Central memory CD8-positive, alpha-beta T cell (primary cell): Measurements from ENCODE around the gene KIF5C.

ENCODE experiments used
- ATAC-seq: fragments of 150-1000 bp; cut with Tn5 transposase; replicated peaks from 2 replicates; pipeline ENCODE4 v1.10.0; 2022; ENCODE audit warnings: mild to moderate bottlenecking, moderate FRiP score, moderate number of reproducible peaks; ENCODE audit not compliant: poor library complexity, severe bottlenecking; ENCODE audit errors: extremely low read depth
- DNase-seq, 2 donors: peaks; one replicate each; pipeline ENCODE4 v3.0.0; 2021; ENCODE audit warnings: low spot score in 2 of 2
- H3K27ac Mint-ChIP-seq: one replicate; pipeline ENCODE4 v1.8.0; 2022; ENCODE audit warnings: low read depth, mild to moderate bottlenecking, moderate library complexity, mixed read lengths
- H3K27me3 Mint-ChIP-seq: one replicate; pipeline ENCODE4 v1.8.0; 2022; ENCODE audit warnings: mixed read lengths
- H3K36me3 Mint-ChIP-seq: one replicate; pipeline ENCODE4 v1.8.0; 2022; ENCODE audit warnings: mild to moderate bottlenecking, moderate library complexity, mixed read lengths; ENCODE audit not compliant: insufficient read depth
- H3K4me1 Mint-ChIP-seq: one replicate; pipeline ENCODE4 v1.8.0; 2022; ENCODE audit warnings: mixed read lengths
- H3K4me3 Mint-ChIP-seq: one replicate; pipeline ENCODE4 v1.8.0; 2022; ENCODE audit warnings: mild to moderate bottlenecking, moderate library complexity, mixed read lengths
- H3K9me3 Mint-ChIP-seq: one replicate; pipeline ENCODE4 v1.8.0; 2022; ENCODE audit warnings: mixed read lengths

The KIF5C gene

DNA sequence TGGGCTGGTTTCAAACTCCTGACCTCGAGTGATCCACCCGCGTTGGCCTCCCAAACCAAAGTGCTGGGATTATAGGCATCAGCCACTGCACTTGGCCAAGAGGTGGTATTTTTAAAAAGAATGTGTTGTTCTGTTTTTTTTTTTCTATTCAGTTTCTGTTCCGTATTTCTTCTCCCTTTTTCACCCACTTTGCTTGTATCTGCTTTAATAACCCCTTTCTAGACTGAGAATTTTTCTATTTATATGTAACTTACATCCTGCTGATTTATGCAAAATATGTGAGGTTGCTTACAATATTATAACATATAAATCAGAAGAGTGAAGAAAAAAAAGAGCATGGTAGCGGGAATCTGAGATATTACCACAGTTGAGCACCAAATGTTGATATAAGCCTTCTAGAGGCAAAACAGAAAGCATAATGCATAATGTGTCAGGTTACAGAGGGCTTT is 146.3 kb downstream of the KIF5C start:
- Mint-ChIP-seq H3K9me3 (no peaks in the 10 kb centered on the region), H3K4me1 (peaks cover 9% of the 10 kb centered on the region), H3K27ac (no peak overlapping the region), H3K27me3 (peaks cover 11% of the 10 kb centered on the region), H3K36me3 (no peaks in the 10 kb centered on the region), H3K4me3 (no peak overlapping the region)
- DNase-seq (no peak), ATAC-seq (no peak)

DNA sequence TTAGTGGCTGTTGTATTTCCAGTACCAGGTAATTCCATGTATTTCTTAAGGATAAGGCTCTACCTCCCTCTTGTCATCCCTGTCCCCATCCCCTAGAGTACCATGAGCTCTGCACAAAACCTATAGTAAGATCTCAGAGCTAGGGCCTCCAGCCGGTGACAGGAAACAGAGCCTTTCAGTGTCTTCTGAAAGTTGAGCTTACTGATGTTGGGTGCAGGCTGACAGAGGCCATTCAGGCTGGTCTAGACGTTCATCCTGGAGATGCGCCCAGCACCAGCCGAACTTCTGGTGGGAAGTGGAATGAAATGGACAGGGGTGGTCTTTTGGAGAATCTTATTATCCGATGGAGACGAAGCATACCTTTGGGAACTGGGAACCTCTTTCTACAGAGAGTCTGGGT is 146.7 kb downstream of the KIF5C start:
- Mint-ChIP-seq H3K27ac (no peak overlapping the region), H3K4me3 (no peak overlapping the region), H3K9me3 (no peaks in the 10 kb centered on the region), H3K27me3 (peaks cover 16% of the 10 kb centered on the region), H3K36me3 (no peaks in the 10 kb centered on the region), H3K4me1 (peaks cover 8% of the 10 kb centered on the region)
- no peak for DNase-seq
- ATAC-seq: no peak

DNA sequence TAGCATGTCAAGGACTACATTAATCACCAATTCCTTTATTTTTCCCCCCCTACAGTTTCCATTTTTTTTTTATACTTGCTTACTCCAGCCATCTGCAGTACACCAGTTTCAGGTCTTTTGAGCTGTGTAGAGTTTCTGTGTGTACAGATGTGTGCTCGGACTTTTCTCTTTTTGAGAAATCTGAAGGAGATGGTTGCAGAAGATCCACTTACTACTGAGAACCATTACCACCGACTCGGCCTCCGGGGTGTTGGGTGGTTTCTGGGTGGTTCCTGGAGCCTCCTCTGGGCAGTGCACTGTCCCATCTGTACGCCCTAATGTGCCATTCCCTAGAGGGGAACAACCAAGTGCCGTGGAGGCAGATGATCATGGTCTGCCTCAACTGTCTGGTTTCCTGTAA is 148.1 kb downstream of the KIF5C start:
- ATAC-seq: no peak
- H3K9me3 Mint-ChIP-seq: no peaks in the 10 kb centered on the region
- peaks cover 17% of the 10 kb centered on the region for H3K27me3 Mint-ChIP-seq
- H3K36me3 Mint-ChIP-seq: no peaks in the 10 kb centered on the region
- H3K4me1 Mint-ChIP-seq: no peaks in the 10 kb centered on the region
- no peak overlapping the region for H3K27ac Mint-ChIP-seq
- DNase-seq: no peak
- no peak overlapping the region for H3K4me3 Mint-ChIP-seq

DNA sequence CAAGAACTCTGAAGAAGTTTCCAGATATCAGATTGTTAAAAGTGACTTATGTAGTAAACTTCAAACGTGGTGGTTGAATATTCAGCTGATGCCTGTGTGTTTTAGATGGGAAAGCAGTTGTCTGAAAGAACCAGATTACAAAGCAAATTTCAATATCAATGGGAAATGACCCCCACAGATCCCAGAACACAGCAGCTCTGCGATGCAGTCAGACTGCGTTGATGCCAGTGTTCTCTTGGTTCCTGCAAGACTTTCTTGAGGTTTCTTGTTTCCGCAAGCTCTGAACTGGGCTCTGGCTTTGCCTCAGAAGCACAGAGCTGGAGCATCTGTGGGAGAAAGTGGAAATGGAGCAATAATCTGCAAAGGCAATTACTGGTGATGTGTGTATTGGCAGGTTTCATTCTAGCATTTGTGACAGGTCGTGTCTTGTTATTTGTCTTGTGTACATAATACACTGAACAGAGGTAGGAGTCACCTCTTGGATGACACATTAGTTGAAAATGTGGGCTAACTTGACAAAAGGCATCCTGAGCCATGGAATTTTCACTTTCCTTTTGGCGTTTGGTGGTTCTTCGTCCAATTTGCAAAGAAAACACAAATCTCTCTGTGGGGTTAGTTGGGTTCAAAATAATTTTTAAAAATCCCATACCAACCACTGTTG is 152.7 kb downstream of the KIF5C start:
- no peak overlapping the region for H3K4me3 Mint-ChIP-seq

DNA sequence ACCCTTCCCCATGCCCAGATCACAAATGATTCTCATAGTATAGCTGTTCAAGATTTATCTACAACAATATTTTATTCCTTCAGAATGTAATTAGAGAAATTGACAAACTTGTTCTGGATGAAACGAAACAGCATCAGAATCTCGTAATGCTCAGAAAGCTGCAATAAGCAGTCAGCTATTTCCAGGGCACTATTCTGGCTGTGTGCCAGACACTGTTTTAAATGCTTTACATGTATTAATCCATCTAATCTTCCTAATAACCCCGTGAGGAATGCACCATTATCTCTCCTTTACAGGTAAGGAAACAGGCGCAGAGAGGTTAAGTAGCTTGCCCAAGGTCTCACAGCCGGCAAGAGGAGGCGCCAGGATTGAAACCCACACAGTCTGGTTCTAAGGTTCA is 153.3 kb downstream of the KIF5C start:
- no peak overlapping the region for H3K4me3 Mint-ChIP-seq
- ATAC-seq (no peak), DNase-seq (no peak)
- H3K27me3 Mint-ChIP-seq: peaks cover 64% of the 10 kb centered on the region
- H3K4me1 Mint-ChIP-seq: no peaks in the 10 kb centered on the region
- no peaks in the 10 kb centered on the region for H3K36me3 Mint-ChIP-seq
- H3K9me3 Mint-ChIP-seq: no peaks in the 10 kb centered on the region
- H3K27ac Mint-ChIP-seq: no peak overlapping the region

More for the DNA sequence above, 152.7 kb downstream of the KIF5C start:
- Mint-ChIP-seq H3K36me3 (no peaks in the 10 kb centered on the region), H3K9me3 (no peaks in the 10 kb centered on the region), H3K27ac (no peak overlapping the region), H3K27me3 (peaks cover 62% of the 10 kb centered on the region), H3K4me1 (no peaks in the 10 kb centered on the region)
- no peak for DNase-seq
- no peak for ATAC-seq

DNA sequence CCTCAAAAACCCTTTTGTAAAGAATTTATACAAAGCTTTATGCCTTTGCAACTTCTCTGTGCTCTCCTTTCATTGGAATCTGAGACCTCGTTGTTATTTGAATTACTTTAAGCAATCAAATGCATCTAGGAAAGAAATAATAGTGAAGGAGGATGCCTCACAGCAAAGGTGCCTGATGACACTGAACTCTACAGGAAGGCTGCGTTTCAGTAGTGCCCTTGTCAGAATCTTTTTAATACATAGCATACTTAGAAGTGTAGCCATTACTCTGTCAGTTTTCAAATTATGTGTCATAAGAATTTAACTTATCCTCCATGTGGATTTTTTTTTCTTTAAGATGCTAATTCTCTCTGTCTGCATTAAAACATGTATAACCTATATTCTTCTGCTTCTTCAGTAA is 153.9 kb downstream of the KIF5C start:
- no peak for DNase-seq
- Mint-ChIP-seq H3K9me3 (no peaks in the 10 kb centered on the region), H3K4me1 (no peaks in the 10 kb centered on the region), H3K4me3 (no peak overlapping the region), H3K36me3 (no peaks in the 10 kb centered on the region), H3K27me3 (peaks cover 70% of the 10 kb centered on the region), H3K27ac (no peak overlapping the region)
- no peak for ATAC-seq

DNA sequence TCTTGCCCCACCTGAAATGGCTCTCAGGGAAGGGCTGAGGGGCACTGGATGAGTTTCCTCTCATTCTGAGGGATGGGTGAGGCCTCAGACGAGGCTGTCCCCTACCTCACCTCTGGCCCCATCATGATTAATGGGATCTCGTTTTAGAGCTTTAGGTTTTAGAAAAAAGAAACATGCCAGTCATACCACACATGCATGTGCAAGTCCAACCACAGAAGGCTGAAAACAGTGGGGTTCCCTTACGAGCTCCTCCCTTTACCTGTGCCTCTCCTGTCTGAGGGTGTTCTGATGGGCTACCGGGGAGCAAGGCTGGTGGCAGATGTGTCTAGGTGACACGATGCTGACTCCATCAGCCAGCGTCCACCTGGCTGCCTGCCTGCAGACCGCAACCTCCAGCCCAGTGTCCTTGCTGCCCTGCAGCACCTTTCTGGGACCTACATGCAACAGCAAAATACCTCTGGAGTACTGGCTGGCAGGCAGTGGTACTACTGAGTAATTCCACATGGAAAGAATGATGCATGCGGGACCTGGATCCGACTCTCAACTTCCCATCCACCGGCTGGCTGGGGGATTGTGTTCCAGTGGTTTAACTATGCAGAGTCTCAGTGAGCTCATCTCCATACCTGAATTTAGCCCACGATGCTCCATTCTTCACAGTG is 154.4 kb downstream of the KIF5C start:
- Mint-ChIP-seq H3K27me3 (peaks cover 75% of the 10 kb centered on the region), H3K4me1 (no peaks in the 10 kb centered on the region), H3K27ac (no peak overlapping the region), H3K4me3 (no peak overlapping the region), H3K36me3 (no peaks in the 10 kb centered on the region), H3K9me3 (no peaks in the 10 kb centered on the region)
- DNase-seq (no peak), ATAC-seq (no peak)

DNA sequence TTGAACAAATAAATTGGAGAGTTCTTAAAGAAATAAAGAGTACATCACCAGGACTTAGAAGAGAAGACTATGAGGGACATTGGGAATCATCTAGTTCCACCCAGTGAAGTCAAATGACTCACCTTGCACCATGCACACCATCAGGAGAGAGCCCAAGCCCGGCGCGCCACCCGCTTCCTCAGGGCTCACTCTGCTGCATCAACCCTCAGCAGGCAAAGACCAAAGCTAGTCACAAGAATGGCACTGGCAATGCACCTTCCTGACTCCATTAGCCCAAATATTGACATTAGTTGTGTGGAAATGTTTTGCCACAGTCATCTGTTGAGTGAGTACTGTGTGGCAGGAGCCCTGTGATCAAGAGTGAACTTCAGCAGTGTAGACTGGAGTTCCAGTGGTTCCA is 156.4 kb downstream of the KIF5C start:
- DNase-seq: no peak

DNA sequence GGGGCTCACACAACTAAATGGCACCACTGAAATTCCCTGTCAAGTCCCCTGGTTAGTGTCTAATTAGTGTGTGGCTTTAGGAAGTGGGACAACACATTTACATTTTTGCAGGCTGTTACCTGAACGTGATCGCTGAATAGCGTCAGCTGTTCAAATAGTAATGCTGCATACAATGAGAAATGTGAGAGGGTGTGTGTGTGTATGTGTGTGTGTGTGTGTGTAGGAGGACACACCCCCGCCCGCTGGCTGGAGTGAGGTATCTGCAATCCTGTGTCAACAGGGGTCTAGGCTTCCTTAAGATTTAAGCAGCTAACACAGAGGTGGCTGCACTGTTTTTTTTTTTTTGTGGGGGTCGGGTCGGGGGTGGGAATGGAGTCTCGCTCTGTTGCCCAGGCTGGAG is 158.7 kb downstream of the KIF5C start:
- no peaks in the 10 kb centered on the region for H3K36me3 Mint-ChIP-seq
- no peaks in the 10 kb centered on the region for H3K4me1 Mint-ChIP-seq
- DNase-seq (no peak), ATAC-seq (no peak)
- no peak overlapping the region for H3K27ac Mint-ChIP-seq
- no peaks in the 10 kb centered on the region for H3K9me3 Mint-ChIP-seq
- H3K4me3 Mint-ChIP-seq: no peak overlapping the region
- peaks cover 74% of the 10 kb centered on the region for H3K27me3 Mint-ChIP-seq

More for the DNA sequence above, 156.4 kb downstream of the KIF5C start:
- Mint-ChIP-seq H3K9me3 (no peaks in the 10 kb centered on the region), H3K4me3 (no peak overlapping the region), H3K27ac (no peak overlapping the region), H3K27me3 (peaks cover 68% of the 10 kb centered on the region), H3K4me1 (no peaks in the 10 kb centered on the region), H3K36me3 (no peaks in the 10 kb centered on the region)
- no peak for ATAC-seq

DNA sequence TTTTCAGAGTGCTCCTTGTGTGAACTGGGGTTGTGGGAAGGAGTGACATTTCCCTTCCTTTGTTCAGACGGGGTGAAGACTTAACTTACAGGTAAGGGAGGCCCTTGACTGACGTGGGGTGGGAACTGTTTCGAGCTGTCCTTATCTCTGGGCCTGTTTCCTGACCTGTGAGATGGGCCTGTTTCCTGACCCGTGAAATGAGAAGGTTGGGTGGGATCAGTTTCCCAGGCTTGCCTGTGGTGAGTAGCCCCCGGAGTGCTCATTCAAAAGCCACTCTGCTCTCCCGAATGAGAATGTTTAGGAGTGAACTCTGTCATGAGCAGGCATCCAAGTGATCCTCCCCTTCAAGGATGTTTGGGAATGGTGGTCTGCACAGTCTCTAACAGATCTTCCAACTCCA is 159.4 kb downstream of the KIF5C start:
- Mint-ChIP-seq H3K27me3 (peaks cover 71% of the 10 kb centered on the region), H3K36me3 (no peaks in the 10 kb centered on the region), H3K27ac (no peak overlapping the region), H3K9me3 (no peaks in the 10 kb centered on the region), H3K4me1 (no peaks in the 10 kb centered on the region), H3K4me3 (no peak overlapping the region)
- ATAC-seq (no peak), DNase-seq (no peak)

DNA sequence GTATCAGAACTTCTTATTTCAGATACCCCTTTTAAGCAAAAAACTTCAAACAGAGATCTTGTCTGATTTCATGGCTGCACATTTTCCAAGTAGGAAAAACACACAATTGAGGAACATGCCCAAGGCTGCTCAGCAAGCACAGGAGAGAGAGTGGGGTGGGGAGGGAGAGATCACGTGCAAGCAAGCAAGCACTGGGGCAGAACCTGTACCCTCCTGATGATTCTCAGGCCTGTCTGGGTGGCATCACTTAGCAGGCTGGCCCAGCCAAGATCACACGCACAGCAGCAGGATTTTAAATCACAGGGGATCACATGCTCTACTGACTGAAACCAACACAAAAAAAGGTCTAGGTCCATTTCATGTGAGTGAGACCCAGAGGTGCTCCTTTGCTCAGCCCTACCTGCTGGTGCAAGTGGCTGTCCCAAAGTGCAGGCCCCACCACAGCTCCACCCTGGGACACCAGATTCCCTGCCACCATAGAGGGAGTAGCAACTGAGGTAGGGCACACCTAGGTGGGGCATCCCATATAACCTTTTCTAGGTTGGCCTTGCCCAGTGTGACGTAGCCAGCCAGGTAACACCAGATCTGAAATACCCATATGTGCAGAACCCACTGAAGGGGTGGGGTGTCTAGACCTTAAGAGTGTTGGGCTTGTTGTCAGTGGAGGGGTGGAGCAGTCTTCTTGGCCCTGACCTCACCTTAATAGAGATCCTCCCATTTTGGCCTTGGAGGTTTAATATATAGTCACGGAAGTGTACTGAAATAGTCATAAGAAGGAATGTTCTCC is 161.7 kb downstream of the KIF5C start:
- H3K27ac Mint-ChIP-seq: no peak overlapping the region
- ATAC-seq: no peak
- H3K27me3 Mint-ChIP-seq: peaks cover 68% of the 10 kb centered on the region

DNA sequence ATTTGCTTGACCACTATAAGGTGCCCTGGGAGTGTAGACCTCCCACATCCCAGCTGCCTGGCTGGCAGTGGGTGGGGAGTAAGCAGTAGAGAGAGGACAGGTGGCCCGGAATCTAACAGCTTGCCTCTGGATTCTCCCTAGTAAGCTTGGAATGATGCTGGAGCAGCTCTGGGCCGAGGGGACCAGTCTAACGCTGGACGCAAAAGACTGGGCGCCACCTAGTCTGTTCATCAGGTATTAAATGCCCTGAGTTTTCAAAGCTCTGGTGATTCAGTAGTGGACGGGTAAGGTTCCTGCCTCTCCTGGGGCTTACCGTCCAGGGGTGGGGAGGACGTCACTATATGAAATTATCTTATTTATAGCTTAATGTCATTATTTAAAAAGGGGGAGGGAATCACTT is 162.8 kb downstream of the KIF5C start:
- no peaks in the 10 kb centered on the region for H3K9me3 Mint-ChIP-seq
- peaks cover 59% of the 10 kb centered on the region for H3K27me3 Mint-ChIP-seq
- no peak overlapping the region for H3K27ac Mint-ChIP-seq
- H3K4me3 Mint-ChIP-seq: no peak overlapping the region
- DNase-seq (no peak), ATAC-seq (no peak)
- no peaks in the 10 kb centered on the region for H3K36me3 Mint-ChIP-seq
- H3K4me1 Mint-ChIP-seq: no peaks in the 10 kb centered on the region

More for the DNA sequence above, 161.7 kb downstream of the KIF5C start:
- Mint-ChIP-seq H3K36me3 (no peaks in the 10 kb centered on the region), H3K4me1 (no peaks in the 10 kb centered on the region), H3K9me3 (no peaks in the 10 kb centered on the region), H3K4me3 (no peak overlapping the region)
- no peak for DNase-seq
